LoVo (cell line): ENCODE results near the gene RAD51B.
A peak's percentile ranks its signal among the peaks of the same experiment; 100 is the strongest.
"Not testable (repeated sequence)": the region's sequence is repeated elsewhere in the genome, so short reads cannot be mapped to it uniquely, and the experiment has no call there.

Experiments
- DNase-seq: peaks from one replicate; pipeline ENCODE4 v3.0.0-alpha.2; 2016; ENCODE audit warnings: low spot score

RAD51B gene

DNA sequence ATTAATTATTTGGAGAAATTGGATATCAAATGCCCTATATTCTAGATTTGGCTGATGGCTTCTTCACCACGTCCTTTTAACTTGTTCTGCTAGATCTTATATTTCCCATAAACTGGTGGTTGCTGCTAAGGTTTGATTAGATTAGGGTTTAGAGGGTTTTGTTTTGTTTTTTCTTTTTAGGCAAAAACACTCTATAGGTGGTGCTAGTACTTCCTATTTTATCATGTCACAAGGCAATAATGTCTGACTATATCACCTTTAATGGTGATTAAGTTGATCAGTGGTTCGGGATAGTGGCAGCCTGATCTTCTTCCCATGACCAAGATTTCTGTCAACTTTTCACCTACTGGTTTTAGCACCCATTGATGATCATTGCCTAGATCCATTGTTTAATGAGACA is 455.1 kb downstream of the RAD51B start:
- no peak for DNase-seq

DNA sequence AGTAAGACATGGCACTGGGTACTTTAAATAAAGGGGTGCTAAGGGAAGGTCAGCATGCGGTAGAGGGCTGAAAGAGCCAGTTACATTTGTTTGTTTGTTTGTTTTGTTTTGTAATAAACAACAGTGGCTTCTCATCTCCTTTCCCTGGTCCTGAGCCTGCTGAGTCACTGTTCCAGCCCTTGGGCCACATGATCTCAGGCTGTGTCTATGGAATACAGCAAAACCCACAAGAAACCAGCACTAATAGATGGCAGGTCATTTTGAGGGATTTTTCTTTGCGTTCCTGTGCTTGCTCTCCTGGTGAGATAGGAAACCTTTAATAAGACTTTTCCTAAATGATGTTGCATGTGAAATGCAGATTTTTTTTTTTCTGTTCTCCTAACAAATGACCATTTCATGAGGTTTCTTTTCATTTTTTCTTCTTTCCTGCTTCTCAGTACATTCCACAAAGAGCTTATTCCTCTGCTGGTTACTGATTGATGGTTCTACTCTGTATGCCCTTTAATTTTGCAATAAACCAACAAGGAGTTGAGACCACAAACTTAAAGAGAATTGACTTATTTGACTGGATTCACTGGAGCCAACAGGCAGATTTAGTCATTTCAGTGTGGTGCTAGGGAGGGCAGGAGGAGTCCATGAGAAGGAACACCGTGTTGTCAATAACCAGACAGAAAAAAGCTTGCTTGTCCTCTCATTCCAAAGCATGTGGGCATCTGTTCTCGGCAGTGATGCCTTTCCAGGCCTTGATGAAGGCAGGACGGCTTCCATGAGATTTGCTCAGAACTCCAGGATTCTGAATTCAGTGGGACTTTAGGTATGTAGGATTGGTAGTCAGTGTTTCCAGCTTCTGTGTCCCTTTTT is 459.2 kb downstream of the RAD51B start:
- DNase-seq = no peak

DNA sequence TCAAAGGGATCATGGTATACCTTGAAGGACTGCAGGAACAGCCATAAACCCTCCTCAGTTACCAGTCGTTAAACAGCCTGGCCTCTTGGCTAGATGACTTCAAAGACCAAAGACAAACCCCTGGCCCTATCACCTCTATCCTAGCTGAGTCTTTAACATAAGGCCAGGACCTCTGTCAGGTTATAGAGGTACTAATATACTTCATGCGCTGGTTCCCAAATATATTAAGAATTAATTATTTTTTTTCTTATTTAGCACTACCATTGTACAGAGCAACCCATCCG is 459.8 kb downstream of the RAD51B start:
- no peak for DNase-seq

DNA sequence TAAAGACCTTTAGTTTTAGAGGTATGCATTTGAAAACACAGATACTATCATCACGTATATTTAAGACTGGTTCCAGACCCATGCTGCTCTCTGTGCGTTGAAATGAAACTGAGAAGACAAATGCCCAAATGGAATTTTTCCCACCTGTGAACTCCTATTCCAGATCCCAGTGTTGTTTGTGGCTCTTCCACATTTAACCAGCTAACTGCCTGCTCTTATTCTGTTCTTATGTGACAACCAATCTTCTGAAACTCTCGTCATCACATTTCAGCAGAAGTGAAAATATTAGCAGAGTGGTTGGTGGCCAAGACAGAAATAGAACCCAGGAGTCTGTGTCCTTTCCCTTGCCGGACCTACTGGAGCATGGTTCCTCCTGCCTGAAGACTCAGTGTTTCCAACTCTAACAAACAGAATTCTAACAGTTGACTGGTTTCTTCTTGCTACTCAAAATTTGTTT is 460.2 kb downstream of the RAD51B start:
- DNase-seq = no peak

DNA sequence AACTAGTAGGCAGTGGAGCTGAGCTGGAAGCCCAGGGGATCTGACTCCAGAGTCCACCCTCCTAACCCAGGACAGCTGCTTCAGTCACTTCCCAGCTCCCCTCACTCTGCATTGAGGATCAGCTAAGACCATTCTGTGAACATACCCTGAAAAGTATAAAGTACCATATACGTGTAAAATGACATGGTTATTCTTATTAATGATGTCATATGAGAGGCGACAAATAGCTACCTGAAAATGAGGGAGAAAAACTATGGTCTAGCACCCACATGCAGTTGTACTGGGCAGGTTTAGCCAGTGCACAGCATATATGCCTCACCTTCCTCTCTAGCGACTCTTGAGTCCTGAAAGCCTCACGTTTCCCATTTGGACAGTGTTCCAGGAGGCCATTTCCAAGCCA is 461.9 kb downstream of the RAD51B start:
- DNase-seq = no peak

DNA sequence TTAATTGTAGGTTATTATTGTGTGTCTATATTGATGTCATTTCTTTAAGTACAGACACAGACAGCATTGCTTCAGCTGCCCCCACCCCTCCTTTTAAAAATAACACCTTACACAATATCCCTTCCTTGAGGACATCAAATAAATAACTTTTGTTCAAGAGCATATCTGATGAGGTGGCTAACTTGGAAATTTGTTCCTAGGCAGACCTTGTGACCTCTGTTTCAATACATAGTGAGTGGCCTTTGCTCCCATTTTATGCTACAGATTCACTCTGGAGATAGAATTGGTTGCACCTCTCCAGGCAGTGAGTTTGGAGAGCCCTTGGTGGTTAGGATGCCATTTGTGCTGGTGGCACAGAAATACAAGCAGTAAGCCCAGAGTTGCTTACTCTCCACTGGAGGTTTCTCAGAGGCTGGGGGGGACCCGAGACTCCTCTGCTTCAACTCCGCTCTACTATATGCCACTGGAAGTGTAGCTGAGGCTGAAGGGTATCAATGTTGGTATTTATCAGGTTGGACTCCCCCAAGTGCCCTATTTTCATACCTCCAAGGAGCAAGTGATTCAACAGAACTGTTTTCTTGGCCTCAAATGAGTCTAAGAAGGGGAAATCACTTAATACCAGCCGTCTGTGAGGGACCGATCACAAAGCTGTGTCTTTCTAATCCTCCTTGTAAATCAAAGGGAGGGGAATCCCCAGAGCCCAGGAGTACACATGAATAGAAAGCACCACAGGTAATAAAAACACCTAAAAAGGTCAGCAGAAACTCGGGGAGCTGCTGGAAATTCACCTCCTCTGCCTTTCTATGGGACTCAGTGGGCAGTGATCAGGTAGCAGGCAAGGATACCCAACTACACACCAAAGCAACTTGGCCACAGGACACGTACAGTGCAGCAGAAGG is 463.1 kb downstream of the RAD51B start:
- no peak for DNase-seq

DNA sequence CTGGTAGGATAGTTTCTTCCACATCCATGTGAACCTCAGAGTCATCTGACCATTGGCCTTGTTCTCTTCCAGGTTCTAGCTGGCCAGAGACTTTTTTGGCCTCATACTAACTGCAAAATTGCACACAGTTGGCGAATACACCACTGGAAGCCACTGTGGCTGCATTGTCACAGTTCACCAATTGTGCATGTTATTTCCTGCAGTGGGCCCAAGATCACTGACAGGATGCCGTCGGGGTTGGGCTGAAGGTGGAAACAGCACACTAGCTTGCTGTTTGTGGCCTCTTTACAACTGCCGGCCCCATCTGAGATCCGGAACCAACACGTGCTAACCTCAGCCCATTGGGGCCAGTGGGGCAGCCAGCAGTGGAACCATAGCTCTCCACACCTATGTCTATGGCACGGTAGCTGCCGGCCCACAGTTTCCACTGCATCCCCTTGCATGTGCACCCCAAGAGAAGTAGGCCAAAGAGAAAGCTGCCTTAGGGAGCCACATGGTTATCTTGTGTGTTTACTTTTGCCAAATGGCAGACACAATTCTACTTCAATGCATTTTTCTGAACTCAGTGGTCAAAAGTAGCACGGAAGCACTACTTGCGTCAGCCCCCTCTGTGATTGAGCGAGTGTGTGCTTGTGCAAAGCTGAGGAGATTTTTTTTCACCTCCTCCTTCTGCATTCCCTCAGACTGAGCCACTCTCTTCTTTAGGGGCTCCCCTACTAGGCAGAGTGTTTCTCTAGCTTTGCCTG is 464.0 kb downstream of the RAD51B start:
- no peak for DNase-seq

DNA sequence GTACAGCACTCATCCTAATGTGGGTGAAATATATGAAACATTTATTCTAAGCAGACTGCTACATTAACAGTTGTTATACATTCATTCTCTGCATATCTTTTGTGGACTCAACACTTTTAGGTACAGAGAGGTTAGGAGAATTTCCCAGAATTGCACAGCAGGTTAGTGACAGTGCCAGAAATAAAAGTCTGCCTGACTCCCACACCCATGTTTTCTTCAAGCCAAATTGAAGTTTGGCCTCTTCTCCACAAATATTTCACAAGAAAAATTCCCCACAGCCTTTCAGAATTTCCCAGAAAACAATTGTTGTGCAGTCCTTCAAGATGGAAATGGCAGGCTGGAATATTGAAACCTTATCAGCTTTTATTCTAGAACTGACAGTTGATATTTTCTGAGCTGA is 464.8 kb downstream of the RAD51B start:
- DNase-seq = no peak

DNA sequence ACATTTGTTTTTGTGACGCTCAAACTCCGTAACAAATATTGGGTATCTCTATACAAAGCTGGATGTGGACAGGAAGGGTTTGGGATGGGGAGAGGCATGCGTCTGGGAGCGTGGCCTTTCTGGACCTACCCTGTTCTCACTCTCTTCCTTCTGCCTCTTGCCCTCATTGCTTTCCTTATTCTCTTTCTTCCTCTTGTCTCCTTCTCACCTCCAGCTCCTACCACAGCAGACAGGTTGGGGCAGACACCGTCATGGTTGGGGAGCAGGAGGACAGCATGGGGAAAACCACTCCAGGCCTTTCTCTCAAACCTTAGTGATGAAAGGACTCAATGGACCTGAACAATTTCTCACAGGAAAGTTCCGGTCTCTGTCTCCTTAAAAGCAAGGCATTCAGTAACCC is 465.3 kb downstream of the RAD51B start:
- DNase-seq = no peak

DNA sequence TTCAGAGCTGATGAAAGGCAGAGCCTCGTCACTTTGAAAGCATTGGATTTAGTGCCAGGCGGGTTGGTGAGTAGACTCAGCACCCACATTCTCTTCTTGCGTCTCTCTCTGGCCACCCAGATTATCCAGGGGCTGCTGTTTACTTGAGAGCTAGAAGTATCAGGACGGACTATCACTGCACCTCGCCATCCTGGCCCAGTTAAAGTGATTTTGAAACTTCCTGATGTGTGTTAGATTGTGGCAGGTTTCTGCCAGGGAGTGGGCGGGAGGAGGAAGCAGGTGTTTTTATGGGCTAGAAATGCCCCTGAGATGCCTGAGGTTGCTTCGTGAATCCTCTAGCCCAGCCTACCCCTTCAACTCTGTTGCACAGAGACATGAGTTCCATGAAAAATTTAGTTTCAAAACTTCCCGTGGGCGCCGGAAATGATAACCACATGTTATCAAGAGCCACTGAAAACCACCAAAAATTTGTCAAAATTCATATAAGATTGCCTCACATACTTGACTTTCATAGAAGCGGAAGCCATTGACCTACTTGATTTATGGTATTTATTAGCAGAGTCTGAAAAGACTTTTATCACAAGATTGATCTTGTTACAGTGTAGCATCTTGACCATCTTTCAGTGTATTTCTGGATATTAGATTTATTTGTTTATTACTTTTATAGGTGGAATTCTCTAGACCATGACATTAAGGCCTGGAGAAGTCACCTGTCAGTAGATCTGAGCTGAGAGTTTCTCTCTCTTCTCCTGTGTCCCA is 466.0 kb downstream of the RAD51B start:
- no peak for DNase-seq

DNA sequence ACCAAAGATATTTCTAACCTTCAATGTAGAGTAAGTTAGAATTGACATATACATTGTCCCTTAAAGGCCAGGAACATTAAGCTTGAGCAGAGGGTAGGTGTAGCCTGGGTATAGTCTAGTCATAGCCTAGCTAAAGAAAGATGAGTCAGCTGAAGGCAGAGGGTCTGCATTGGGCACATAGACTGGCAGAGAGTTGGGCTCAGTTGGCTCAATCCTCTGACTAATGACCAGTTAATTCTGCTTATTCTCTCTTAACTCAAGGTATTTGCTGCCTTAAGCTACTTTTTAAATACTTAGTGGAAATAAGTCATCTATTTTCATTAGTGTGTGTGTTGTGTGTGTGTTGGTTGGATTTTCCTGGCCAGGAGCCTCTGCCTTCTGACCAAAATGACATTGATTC is 467.1 kb downstream of the RAD51B start:
- no peak for DNase-seq

DNA sequence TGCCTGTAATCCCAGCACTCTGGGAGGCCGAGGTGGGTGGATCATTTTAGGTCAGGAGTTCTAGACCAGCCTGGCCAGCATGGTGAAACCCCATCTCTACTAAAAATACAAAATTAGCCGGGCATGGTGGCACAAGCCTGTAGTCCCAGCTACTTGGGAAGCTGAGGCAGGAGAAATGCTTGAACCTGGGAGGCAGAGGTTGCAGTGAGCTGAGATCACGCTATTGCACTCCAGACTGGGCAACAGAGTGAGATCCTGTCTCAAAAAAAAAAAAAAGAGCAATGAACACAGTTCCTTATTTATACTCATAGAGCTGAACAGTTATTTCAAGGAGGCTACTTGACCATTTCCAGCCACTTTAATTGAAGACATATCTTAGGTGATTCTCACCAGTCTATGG is 469.9 kb downstream of the RAD51B start:
- not testable (repeated sequence) for DNase-seq

DNA sequence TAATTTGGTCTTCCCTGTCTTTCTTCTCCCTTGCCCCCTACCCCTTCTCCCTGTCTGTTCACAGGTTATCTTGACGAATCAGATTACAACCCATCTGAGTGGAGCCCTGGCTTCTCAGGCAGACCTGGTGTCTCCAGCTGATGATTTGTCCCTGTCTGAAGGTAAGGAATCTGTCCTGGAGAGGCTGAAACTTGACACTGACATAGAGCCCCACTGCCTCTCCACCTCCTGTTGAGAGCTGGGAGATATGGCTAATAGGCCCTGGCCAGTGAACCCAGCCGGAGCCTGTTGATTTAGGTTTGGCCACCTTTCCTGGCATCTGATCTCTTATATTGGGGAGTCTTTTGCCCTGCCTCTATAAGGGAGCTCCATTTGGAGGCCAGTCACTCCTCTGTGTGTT is 472.2 kb downstream of the RAD51B start:
- DNase-seq = no peak

DNA sequence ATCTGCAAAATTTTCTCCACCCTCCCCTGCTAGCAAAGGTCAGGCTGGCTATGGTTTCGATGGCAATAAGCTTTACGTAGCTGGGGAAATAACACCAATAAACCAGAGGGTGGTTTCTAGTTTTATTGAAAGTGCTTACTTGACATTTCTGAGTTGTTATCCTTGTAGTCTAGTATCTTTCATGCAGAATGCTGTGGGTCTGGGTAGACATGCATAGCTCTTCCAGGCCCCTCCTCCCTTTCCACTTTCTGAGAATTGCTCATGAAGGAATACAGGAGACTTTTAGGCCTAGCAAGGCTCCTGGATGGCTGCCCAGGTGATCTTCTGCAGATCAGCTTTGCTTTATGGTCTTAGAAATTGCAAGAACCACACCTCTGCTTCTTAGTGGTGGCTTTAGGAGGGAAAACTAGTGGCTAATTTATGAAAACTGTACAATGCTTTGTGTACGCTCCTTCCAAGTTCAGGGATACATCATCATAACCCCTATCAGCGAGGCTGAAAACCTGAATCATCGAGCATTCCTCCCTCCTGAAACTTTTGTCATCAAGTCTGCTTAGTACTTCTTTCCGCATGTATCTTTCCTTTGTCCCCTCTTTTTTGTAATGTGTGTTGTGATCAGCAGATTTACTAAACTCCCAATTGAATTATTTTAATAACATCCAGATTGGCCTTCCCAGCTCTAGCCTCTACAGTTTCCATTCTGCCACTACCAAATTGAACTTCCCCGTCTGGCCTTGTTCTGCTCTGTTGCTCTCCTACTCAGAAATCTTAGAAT is 473.0 kb downstream of the RAD51B start:
- DNase-seq = no peak

DNA sequence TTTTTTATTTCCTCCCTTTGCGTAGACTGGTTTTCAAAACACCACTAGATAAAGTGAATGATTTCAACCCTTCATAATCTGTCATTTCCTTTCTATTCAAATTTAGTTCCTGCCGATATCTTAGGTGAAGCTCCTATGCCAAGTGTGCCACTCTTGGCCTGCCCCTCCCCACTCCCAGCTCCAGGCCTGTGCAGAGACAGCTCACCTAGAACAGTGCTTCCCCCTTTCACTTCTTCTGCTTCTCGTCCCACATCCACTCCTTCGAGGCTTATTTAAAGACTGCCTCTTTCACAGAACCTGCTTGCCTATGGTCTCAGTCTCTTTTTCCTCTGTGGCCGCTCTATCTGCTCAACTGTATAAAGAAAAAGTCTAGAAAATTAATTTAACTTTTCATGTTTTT is 473.8 kb downstream of the RAD51B start:
- DNase-seq = no peak

DNA sequence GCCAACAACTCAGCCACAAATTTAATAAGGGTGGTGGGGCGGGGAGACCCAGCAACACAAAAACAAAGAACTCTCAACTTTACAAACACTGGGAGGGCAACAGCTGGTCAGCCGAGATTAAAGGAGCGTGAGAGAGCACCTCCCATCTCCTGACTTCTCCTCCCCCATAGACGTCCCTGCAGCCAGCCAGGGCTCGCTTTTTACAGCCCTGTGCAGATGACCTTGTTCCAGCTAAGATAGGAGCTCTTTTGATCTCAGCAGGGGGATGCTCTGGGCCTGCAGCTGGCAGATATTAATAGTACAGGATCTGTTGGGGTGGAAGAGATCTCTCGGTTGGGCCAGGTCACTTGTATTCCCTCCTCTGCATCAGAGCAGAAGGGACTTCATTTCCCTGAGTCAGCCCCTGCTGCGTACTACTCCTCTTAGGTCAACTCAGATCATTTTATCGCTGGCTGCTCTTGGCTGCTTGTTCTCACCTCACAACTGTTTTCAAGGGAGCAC is 475.8 kb downstream of the RAD51B start:
- peak; percentile 18 for DNase-seq

DNA sequence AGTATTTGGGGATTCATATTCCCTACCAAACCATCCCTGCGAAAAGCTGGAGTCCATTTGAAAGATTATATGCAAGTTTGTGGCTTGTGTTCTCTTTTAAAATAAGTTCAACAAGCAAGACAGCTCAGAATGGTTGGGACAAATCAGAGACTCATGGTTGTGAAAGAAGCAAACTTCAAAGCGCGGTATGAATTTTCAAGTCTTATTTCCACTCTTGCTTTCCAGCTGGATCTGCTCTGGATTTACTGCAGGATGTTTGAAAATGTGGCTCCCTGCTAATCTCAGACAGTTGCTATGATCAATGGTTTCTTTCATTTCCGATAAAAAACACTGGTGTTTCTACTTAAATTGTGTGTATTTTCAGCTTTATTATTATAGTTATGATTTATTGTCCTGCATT is 477.5 kb downstream of the RAD51B start:
- DNase-seq = no peak

DNA sequence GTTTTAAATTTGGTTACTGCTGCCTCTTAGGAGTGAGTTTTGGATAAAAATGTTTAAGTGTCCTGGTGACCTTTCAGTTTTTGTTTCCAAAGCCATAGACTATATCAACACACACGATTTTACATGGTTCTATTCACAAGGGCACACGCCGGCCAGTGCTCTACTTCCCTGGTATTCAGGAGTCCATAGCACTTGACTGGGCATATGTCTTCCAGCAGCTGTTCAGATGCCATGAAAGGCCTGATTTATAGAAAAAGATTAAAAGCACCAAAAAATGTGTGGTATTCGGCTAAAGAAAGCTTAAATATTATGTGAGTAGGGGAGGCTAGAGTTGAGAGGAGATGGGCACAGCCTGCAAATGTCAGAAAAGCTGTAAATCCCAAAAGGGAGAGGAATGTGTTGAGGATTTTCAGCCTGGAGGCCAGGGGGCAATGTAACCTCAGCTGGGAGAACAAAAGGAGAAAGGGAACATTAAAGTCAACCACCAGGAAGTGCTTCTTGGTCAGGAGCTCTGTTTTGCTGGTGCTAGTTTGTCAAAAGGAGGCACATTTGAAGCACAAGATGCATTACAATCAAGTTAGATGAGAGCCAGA is 478.4 kb downstream of the RAD51B start:
- no peak for DNase-seq

DNA sequence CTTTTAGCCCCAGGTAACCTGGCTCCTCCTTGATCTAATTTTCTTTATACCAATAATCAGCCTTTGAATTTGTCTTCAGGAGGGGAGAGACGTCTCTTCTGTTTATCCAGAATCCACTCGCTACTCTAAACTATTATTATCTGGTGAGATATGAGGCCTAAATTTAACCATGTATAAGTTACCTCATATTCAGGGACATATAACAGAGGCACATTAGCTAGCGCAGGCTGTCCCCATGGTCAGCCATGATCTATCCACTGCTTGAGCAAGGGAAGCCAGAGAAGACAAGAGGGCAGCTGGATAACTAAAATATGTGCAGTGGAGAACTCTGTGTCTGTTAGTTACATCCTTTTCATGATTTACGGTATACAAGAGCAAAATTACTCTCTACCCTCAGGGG is 481.0 kb downstream of the RAD51B start:
- DNase-seq = no peak

DNA sequence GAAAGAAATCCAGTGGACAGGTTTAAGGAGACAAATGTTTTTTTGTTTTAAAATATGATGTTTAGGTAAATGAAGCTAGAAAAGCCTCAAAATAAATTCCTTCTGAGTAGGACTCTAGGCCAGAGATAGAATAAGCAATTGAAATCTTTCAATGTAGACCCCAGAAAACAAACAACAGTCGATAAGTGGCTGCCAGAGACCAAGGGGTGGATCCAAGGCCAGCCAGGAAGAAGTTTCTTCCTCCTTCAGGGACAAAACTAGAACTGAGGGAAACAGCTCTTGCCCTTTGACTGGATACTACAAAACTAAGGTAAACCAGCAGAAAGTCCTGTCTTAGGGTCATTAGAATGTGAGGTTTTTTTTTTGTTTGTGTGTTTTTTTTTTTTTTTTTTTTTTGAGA is 481.6 kb downstream of the RAD51B start:
- no peak for DNase-seq

DNA sequence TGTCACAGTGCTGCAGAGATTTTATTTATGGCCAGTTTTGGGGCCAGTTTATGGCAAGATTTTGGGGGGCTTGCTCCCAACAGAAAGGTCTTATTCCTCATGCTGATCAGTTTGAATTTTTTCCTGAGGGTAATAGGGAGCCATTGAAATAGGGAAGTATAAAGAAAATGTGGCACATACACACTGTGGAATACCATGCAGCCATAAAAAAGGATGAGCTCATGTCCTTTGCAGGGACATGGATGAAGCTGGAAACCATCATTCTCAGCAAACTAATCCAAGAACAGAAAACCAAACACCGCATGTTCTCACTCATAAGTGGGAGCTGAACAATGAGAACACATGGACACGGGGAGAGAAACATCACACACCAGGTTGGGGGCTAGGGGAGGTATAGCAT is 483.4 kb downstream of the RAD51B start:
- DNase-seq = not testable (repeated sequence)
